Sigmoid colon (tissue), 7 donors: ENCODE measurements around the gene C1S. TPM values are rescaled to one million over a fixed set of nuclear protein-coding genes. Genes with fewer than 3 reads are reported as not detected.

Experiments used
- DNase-seq: peaks from one replicate; pipeline ENCODE4 v3.0.0-alpha.2; 2019
- H3K27ac ChIP-seq, 4 donors: fragments of 200-600 bp; sonication (generic); one replicate each; pipeline ENCODE4 v1.5.1; 2016 to 2019; ENCODE audit warnings: mild to moderate bottlenecking in 1 of 4
- H3K27me3 ChIP-seq, 3 donors: fragments of 200-600 bp; sonication (generic); one replicate each; pipeline ENCODE4 v1.5.1; 2019; ENCODE audit warnings: mild to moderate bottlenecking in 1 of 3
- H3K36me3 ChIP-seq, 4 donors: fragments of 200-600 bp; sonication (generic); one replicate each; pipeline ENCODE4 v1.5.1; 2016 to 2019
- H3K4me1 ChIP-seq, 4 donors: fragments of 200-600 bp; sonication (generic); one replicate each; pipeline ENCODE4 v1.5.1; 2017 to 2019
- H3K4me3 ChIP-seq, 4 donors: fragments of 200-600 bp; sonication (generic); one replicate each; pipeline ENCODE4 v1.5.1; 2017 to 2019; ENCODE audit warnings: mild to moderate bottlenecking in 2 of 4, moderate library complexity in 1 of 4
- H3K9me3 ChIP-seq, 4 donors: fragments of 200-600 bp in 3 of 4; sonication (generic) in 3 of 4; one replicate each; pipeline versions ENCODE4 v1.5.1 to v1.6.1; 2013 to 2019
- EP300 ChIP-seq, 4 donors: sonication (generic); formaldehyde crosslinking; IDR thresholded peaks; one replicate each; pipeline ENCODE4 v1.6.1; 2017; ENCODE audit warnings: antibody characterized with exemption in 4 of 4
- POLR2A ChIP-seq, 2 donors: fragments of 450-650 bp; IDR thresholded peaks; one replicate each; pipeline ENCODE4 v1.6.1; 2016; ENCODE audit warnings: antibody characterized with exemption in 2 of 2, mild to moderate bottlenecking in 2 of 2, moderate library complexity in 2 of 2
- POLR2AphosphoS5 ChIP-seq, 4 donors: sonication (generic); formaldehyde crosslinking; IDR thresholded peaks; one replicate each; pipeline ENCODE4 v1.6.1; 2017; ENCODE audit warnings: antibody characterized with exemption in 4 of 4
- WGBS, 2 donors: extraction: QIAGEN DNeasy Blood & Tissue Kit; methylation state at CpG; one replicate each; pipeline ENCODE4 v1.1.7; 2013; 5-methylcytosine and 5-hydroxymethylcytosine counted together
- intact Hi-C: fragments of 100-400 bp; cut with DNase I; formaldehyde crosslinking; loops from one replicate; pipeline ENCODE4 v1.15.1; 2023
- polyA plus RNA-seq, 3 donors: library from polyadenylated mRNA; stranded (reverse); fragments of 200-250 nt; gene quantifications; one replicate each; pipeline ENCODE4 v1.2.3, GENCODE V29; 2013
- total RNA-seq, 4 donors: library from RNA; depleted of rRNA; stranded (reverse); fragments of >200 nt; gene quantifications; one replicate each; pipeline ENCODE4 v1.1.0, GENCODE V29; 2016
- TF ChIP-seq, protein P1 (sequence below), 4 experiments: fragments of 450-650 bp in 3 of 4; fragments of 200-600 bp in 1 of 4; IDR thresholded peaks; one replicate each; pipeline ENCODE4 v1.5.1; 2016 to 2019; ENCODE audit warnings: antibody characterized with exemption in 4 of 4, mild to moderate bottlenecking in 3 of 4, moderate library complexity in 2 of 4
- donor health status: healthy with polysubstance abuse.
- donor health status: Bipolar disorder and iron deficiency.
- donor health status: healthy.

The C1S gene
- total and polyA plus RNA-seq, 7 donors: 15.5 to 622 (median 420) TPM

DNA sequence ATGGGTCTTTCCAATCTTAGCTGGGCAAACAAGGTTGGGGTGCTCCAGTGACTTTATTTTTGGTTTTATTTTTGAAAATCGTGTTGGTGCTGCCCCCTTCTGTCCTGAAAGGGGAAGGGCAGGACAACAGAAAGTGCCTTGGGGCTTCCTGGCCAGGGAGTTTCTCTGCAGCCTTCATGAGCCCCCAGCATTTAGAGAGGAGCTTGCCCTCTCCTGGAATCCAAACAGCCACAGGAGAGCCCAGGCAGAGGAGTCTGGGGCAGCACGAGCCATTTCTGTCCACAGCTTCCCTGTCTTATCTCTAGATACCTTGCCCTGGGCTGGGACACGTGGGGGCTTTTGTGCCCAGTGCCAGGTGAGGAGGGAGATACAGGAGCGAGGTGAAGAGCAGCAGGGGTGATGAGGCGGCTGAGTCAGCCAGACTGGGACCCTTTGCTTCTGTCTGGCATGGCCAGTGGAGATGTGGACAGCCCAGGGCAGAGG, 52.9 kb downstream of the C1S start:
- Histone ChIP-seq H3K27me3 (no peaks in the 10 kb centered on the region), H3K27ac (peak overlapping the region in 1 of 4 donors; percentile 2), H3K4me3 (no peak overlapping the region), H3K4me1 (peaks cover 0 to 14% (median 9%) of the 10 kb centered on the region in 4 donors), H3K9me3 (no peaks in the 10 kb centered on the region), H3K36me3 (peaks cover 0 to 8% (median 0%) of the 10 kb centered on the region in 4 donors)
- 47 to 56% methylated on average over 5 of the region's 5 CpGs for WGBS, 2 donors
- TF ChIP-seq POLR2AphosphoS5 (IDR thresholded peaks at IDR 0.05) (no peak), EP300 (IDR thresholded peaks at IDR 0.05) (no peak), POLR2A (IDR thresholded peaks at IDR 0.05) (no peak)
- TF ChIP-seq, protein P1, sequence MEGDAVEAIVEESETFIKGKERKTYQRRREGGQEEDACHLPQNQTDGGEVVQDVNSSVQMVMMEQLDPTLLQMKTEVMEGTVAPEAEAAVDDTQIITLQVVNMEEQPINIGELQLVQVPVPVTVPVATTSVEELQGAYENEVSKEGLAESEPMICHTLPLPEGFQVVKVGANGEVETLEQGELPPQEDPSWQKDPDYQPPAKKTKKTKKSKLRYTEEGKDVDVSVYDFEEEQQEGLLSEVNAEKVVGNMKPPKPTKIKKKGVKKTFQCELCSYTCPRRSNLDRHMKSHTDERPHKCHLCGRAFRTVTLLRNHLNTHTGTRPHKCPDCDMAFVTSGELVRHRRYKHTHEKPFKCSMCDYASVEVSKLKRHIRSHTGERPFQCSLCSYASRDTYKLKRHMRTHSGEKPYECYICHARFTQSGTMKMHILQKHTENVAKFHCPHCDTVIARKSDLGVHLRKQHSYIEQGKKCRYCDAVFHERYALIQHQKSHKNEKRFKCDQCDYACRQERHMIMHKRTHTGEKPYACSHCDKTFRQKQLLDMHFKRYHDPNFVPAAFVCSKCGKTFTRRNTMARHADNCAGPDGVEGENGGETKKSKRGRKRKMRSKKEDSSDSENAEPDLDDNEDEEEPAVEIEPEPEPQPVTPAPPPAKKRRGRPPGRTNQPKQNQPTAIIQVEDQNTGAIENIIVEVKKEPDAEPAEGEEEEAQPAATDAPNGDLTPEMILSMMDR (IDR thresholded peaks at IDR 0.05): peak; percentile 59 to 84 (median 80)
- peak; percentile 67 for DNase-seq
- intact Hi-C loops: loop anchor here (1.0 to 10.0 kb wide), 3 partner anchors 53 to 249 kb away; partner anchors contain the start of genes C12orf57, C1S and TPI1

DNA sequence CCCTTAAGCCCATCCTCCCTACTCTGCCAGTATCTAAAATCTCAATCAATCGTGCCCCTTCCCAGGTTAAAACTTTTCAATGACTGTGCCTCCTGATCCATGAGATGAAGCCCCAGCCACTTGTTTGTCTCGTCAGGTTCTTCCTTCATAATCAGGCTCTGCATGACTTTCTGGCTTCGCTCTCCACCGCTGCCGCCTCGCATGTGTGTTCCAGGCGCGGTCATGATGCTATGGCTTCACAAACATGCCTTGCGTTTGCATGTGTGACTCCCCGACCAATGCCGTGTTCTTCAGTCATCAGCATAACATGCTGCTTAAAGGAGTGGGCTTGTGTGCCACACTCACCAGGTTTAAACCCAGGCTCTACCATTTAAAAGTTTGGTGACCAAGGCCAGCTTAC, 53.5 kb downstream of the C1S start:
- WGBS, 2 donors: 92 to 95% methylated on average over 11 of the region's 11 CpGs
- H3K36me3 ChIP-seq: peaks cover 0 to 8% (median 0%) of the 10 kb centered on the region in 4 donors
- H3K27ac ChIP-seq: no peak overlapping the region
- TF ChIP-seq EP300 (IDR thresholded peaks at IDR 0.05): no peak
- TF ChIP-seq, protein P1 (IDR thresholded peaks at IDR 0.05): no peak
- no peak for TF ChIP-seq POLR2A (IDR thresholded peaks at IDR 0.05)
- no peak for TF ChIP-seq POLR2AphosphoS5 (IDR thresholded peaks at IDR 0.05)
- intact Hi-C loops: loop anchor here (10.0 kb wide), 1 partner anchor 249 kb away; the partner anchor contains the start of gene TPI1
- no peaks in the 10 kb centered on the region for H3K27me3 ChIP-seq
- H3K9me3 ChIP-seq: no peaks in the 10 kb centered on the region
- peak; percentile 56 for DNase-seq
- H3K4me3 ChIP-seq: no peak overlapping the region
- H3K4me1 ChIP-seq: peaks cover 0 to 14% (median 9%) of the 10 kb centered on the region in 4 donors

DNA sequence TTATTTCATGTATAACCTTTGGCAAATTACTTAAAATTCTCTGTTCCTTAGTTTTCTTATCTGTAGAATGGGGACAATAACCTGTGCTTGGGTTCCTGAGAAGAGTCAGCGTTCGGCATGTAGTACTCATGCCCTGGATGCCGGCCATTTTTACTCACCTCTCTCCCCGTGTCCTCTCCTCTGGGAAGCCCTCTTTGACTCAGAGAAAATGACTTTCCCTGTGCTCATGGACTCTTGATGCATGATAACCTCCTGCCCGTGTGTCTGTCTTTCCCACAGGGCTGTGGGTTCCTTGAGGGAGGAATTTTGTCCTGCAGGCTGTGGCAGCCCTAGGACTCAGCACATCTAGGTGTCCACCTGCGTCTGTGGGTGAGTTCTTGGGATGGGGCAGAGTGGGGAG, 54.3 kb downstream of the C1S start:
- Histone ChIP-seq H3K4me1 (peaks cover 0 to 7% (median 3%) of the 10 kb centered on the region in 4 donors), H3K27me3 (no peaks in the 10 kb centered on the region), H3K4me3 (no peak overlapping the region), H3K36me3 (peaks cover 0 to 8% (median 0%) of the 10 kb centered on the region in 4 donors), H3K9me3 (no peaks in the 10 kb centered on the region), H3K27ac (no peak overlapping the region)
- 94 to 96% methylated on average over 6 of the region's 6 CpGs for WGBS, 2 donors
- TF ChIP-seq, protein P1 (IDR thresholded peaks at IDR 0.05): no peak
- no peak for TF ChIP-seq POLR2AphosphoS5 (IDR thresholded peaks at IDR 0.05)
- TF ChIP-seq EP300 (IDR thresholded peaks at IDR 0.05): no peak
- no peak for TF ChIP-seq POLR2A (IDR thresholded peaks at IDR 0.05)
- intact Hi-C loops: loop anchor here (10.0 kb wide), 1 partner anchor 250 kb away; the partner anchor contains the start of gene TPI1
- DNase-seq: no peak

DNA sequence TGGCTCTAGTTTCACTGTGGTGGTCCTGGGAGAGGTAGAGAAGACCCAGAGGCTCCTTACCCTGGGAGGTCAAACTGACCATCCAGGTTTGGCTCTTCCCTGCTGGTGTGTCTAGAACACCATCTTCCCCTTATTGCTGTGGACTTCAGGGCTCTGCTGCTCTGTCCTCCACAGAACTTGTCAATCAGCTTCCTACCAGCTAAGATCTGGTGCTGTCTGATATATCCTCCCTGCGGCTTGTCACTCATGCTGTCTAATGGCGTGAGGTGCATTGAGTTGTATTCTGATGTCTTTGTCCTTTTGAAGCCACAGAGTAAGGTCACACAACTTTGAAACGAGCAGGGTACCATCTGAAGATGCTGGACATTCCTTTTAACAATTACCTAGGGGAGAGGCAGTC, 55.7 kb downstream of the C1S start:
- no peak overlapping the region for H3K27ac ChIP-seq
- DNase-seq: peak; percentile 9
- intact Hi-C loops: loop anchor here (10.0 kb wide), 1 partner anchor 251 kb away; the partner anchor contains the start of gene TPI1

More for the DNA sequence above, 55.7 kb downstream of the C1S start:
- 86 to 95% methylated on average over 3 of the region's 3 CpGs for WGBS, 2 donors
- Histone ChIP-seq H3K27me3 (no peaks in the 10 kb centered on the region), H3K36me3 (peaks cover 0 to 8% (median 0%) of the 10 kb centered on the region in 4 donors), H3K4me1 (peaks cover 0 to 7% (median 3%) of the 10 kb centered on the region in 4 donors), H3K9me3 (no peaks in the 10 kb centered on the region), H3K4me3 (no peak overlapping the region)
- TF ChIP-seq, protein P1 (IDR thresholded peaks at IDR 0.05): no peak
- TF ChIP-seq EP300 (IDR thresholded peaks at IDR 0.05) (no peak), POLR2AphosphoS5 (IDR thresholded peaks at IDR 0.05) (no peak), POLR2A (IDR thresholded peaks at IDR 0.05) (no peak)
